MG63 (cell line): ENCODE results near the gene SCNN1G. TPM values are rescaled to one million over a fixed set of nuclear protein-coding genes. Genes with fewer than 3 reads are reported as not detected.
A peak's percentile ranks its signal among the peaks of the same experiment; 100 is the strongest.
"Not testable (repeated sequence)": the region's sequence is repeated elsewhere in the genome, so short reads cannot be mapped to it uniquely, and the experiment has no call there.

Experiments
- DNase-seq: peaks from one replicate; pipeline ENCODE4 v3.0.0-alpha.2; 2020
- H3K27me3 ChIP-seq: fragments of 250-450 bp; sonication (Bioruptor Pico); 2 replicates; pipeline ENCODE4 v1.5.1; 2020; ENCODE audit warnings: mild to moderate bottlenecking, moderate library complexity
- H3K36me3 ChIP-seq: fragments of 250-450 bp; sonication (Bioruptor Pico); 2 replicates; pipeline ENCODE4 v1.5.1; 2020; ENCODE audit warnings: mild to moderate bottlenecking, moderate library complexity
- H3K4me3 ChIP-seq: fragments of 250-450 bp; sonication (Bioruptor Pico); 2 replicates; pipeline ENCODE4 v1.5.1; 2020; ENCODE audit warnings: mild to moderate bottlenecking, moderate library complexity
- H3K9me3 ChIP-seq: fragments of 250-450 bp; sonication (Bioruptor Pico); 2 replicates; pipeline ENCODE4 v1.5.1; 2020; ENCODE audit warnings: mild to moderate bottlenecking, moderate library complexity
- total RNA-seq: library from RNA; depleted of rRNA; stranded (reverse); fragments of >200 nt; shearing (Covaris generic); gene quantifications from 2 replicates; pipeline ENCODE4 v1.2.3, GENCODE V29; 2014; ENCODE audit warnings: low replicate concordance

Gene SCNN1G
- total RNA-seq, 1 experiment from 2014 or later = not detected

DNA sequence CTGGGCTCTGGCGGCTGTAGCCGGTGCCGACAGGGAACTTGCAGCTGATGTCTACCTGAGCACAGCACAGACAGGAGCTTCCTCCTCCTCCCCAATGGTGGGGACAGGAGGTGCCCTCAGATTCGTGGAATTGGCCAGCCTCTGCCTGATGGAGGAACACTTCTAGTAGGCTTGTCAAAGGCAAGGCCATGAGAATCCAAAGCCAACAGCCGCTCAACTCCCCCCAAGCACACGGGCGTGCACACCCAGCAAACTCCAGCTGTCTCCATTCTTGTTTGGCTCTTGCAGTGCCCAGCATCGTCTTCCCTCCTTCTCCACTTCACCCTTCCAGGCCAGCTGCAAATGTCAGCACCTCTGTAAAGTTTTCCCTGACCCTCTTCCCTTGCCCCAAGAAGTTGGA, 35.1 kb downstream of the SCNN1G start:
- no peaks in the 10 kb centered on the region for H3K36me3 ChIP-seq
- 0 out of 2 replicates have a peak, but pooled peaks cover 2% of the 10 kb centered on the region for H3K27me3 ChIP-seq
- H3K9me3 ChIP-seq = no peaks in the 10 kb centered on the region
- no peak for DNase-seq
- no peak overlapping the region for H3K4me3 ChIP-seq

DNA sequence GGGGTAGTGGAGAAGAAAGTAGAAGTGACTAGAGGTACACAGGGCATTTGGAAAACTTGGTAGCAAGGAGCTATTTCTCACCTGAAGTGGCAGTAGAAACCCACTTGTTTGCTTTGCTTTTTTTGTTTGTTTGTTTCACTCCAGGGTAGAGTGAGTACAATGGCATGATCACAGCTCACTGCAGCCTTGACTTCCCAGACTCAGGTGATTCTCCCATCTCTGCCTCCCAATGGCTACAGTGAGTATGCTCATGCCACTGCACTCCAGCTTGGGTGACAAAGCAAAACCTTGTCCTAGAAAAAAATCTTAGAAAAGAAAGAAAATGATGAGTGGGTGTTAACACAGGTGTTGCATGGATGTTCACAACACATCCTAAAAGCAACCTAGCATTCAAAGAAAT, 40.4 kb downstream of the SCNN1G start:
- H3K36me3 ChIP-seq = no peaks in the 10 kb centered on the region
- no peak for DNase-seq
- no peaks in the 10 kb centered on the region for H3K9me3 ChIP-seq
- no peak overlapping the region for H3K4me3 ChIP-seq
- H3K27me3 ChIP-seq = 0 out of 2 replicates have a peak, but pooled peaks cover 2% of the 10 kb centered on the region

DNA sequence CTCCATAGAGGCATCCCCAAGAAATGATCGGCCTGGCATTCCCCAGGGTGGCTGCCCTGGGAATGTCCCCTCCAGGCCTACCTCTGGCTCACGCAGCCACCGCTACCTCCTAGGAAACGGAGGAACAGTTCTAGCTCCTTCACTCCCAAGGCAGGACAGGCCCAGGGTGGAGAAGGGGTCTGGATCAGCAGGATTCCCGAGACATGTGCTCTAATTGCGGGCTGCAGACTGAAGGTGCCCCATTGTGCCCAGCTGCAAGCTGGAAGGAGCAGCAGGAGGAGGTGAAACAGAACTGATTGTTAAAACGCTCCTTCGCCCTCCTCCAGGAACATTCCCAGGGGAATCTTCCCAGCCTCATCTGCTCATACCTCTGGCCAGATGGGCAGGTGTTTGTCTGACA, 40.8 kb downstream of the SCNN1G start:
- H3K4me3 ChIP-seq = no peak overlapping the region
- 0 out of 2 replicates have a peak, but pooled peaks cover 2% of the 10 kb centered on the region for H3K27me3 ChIP-seq
- H3K9me3 ChIP-seq = no peaks in the 10 kb centered on the region
- no peaks in the 10 kb centered on the region for H3K36me3 ChIP-seq
- no peak for DNase-seq

GRCh38 chr16:23225109-23225508, 42.6 kb downstream of the SCNN1G start:
- no peak for DNase-seq
- H3K9me3 ChIP-seq = no peaks in the 10 kb centered on the region
- 0 out of 2 replicates have a peak, but pooled peaks cover 2% of the 10 kb centered on the region for H3K27me3 ChIP-seq
- H3K36me3 ChIP-seq = no peaks in the 10 kb centered on the region
- no peak overlapping the region for H3K4me3 ChIP-seq

DNA sequence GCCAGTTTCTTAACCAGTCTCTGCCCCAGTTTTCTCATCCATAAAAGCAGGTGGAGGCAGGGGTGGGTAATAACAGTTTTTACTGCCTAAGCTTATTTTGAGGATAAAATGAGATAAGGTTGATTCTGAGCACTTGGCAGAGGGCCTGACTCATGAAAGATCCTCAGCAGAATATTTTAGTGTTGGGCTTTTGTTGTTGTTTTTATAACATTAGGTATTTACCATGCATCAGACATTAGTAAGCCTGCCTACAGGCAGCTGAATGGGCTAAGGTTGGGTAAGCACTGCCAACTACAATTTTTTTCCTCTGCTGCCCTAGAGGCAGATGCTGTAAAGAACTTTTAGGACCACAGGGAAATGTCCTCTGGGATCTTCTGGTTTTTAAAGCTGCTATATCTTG, 43.1 kb downstream of the SCNN1G start:
- Histone ChIP-seq H3K9me3 (no peaks in the 10 kb centered on the region), H3K27me3 (no peaks in the 10 kb centered on the region), H3K4me3 (no peak overlapping the region), H3K36me3 (no peaks in the 10 kb centered on the region)
- DNase-seq = peak; percentile 44

DNA sequence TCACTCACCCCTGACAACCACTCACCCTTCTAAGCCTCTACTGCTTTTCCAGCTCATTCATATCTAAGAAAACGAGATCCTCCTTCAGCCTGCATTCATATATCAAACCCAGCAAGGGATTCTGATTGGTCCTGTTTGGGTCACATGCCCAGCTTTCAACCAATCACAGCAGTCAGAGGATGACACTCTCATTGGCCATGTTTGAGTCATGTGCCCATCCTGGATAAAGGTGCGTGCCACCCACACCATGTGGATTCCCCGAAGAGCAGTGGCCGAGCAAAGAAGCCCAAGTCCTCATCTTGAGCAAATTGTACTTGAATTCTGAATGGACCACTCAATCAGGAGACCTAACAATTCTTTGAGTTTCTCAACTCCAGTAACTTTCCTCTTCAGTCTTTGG, 45.0 kb downstream of the SCNN1G start:
- no peaks in the 10 kb centered on the region for H3K27me3 ChIP-seq
- DNase-seq = no peak
- no peak overlapping the region for H3K4me3 ChIP-seq
- H3K36me3 ChIP-seq = no peaks in the 10 kb centered on the region
- no peaks in the 10 kb centered on the region for H3K9me3 ChIP-seq

DNA sequence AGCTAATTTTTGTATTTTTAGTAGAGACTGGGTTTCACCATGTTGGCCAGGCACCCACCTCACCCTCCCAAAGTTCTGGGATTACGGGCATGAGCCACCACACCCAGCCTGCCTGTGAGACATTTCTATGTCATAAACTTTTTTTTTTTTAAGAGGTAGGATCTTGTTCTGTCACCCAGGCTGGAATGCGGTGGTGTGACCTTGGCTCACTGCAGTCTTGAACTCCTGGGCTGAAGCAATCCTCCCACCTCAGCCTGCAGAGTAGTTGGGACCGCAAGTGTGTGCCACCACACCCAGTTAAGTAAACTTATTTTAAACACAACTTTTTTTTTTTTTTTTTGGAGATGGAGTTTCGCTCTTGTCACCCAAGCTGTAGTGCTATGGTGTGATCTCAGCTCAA, 47.2 kb downstream of the SCNN1G start:
- Histone ChIP-seq H3K36me3 (no peaks in the 10 kb centered on the region), H3K27me3 (no peaks in the 10 kb centered on the region), H3K9me3 (no peaks in the 10 kb centered on the region), H3K4me3 (no peak overlapping the region)
- no peak for DNase-seq

DNA sequence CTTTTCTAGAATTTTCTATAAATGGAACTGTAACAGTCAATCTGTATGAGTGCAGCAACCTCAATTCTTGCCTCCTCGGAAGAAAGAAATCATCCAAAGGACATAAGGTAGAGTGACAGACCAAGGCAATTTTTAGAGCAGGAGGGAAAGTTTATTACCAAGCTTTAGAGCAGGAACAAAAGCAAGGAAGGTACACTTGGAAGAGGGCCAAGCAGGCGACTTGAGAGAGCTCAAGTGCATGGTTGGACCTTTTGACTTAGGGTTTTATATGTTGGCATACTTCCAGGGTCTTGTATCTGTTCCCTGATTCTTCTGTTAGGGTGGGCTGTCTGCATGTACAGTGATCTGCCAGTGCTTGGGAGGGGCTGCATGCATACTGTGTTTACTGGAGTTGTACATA, 50.3 kb downstream of the SCNN1G start:
- no peaks in the 10 kb centered on the region for H3K9me3 ChIP-seq
- no peaks in the 10 kb centered on the region for H3K27me3 ChIP-seq
- DNase-seq = no peak
- H3K36me3 ChIP-seq = no peaks in the 10 kb centered on the region
- no peak overlapping the region for H3K4me3 ChIP-seq

DNA sequence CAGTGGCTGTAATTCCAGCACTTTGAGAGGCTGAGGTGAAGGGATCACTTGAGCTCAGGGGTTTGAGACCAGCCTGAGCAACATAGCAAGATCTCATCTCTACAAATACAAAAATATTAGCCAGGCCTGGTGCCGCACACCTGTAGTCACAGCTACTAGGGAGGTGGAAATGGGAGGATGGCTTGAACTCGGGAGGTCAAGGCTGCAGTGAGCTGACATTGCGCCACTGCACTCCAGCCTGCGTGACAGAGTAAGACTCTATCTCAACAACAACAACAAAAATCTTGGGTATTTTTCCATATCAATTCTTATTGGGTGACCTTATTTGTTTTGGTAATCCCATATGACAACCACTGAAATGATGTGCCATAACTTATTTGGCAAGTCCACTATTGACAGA, 52.6 kb downstream of the SCNN1G start:
- no peaks in the 10 kb centered on the region for H3K9me3 ChIP-seq
- H3K27me3 ChIP-seq = peaks cover 2% of the 10 kb centered on the region; the same call in 1 of the 2 replicates
- no peaks in the 10 kb centered on the region for H3K36me3 ChIP-seq
- no peak overlapping the region for H3K4me3 ChIP-seq
- DNase-seq = no peak

DNA sequence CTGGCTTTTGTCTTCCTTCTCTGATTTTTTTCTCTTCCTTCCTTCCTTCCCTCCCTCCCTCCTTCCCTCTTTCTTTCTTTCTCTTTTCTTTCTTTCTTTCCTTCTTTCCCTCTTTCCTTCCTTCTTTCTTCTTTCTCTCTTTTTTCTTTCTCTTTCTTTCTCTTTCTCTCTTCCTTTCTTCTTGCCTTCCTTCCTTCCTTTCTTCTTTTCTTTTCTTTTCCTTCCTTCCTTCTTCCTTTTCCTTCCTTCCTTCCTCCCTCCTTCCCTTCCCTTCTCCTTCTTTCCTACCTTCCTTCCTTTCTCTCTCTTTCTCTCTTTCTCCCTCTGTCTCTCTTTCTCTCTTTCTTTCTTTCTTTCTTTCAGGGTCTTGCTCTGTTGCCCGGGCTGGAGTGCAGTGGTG, 54.4 kb downstream of the SCNN1G start:
- H3K27me3 ChIP-seq = peaks cover 2% of the 10 kb centered on the region; the same call in 1 of the 2 replicates
- H3K4me3 ChIP-seq = no peak overlapping the region
- no peaks in the 10 kb centered on the region for H3K36me3 ChIP-seq
- no peak for DNase-seq
- no peaks in the 10 kb centered on the region for H3K9me3 ChIP-seq

- H3K4me3 ChIP-seq = no peak overlapping the region
- no peak for DNase-seq
- H3K9me3 ChIP-seq = no peaks in the 10 kb centered on the region
- no peaks in the 10 kb centered on the region for H3K36me3 ChIP-seq
- peaks cover 2% of the 10 kb centered on the region; the same call in 1 of the 2 replicates for H3K27me3 ChIP-seq
Observed at GRCh38 chr16:23240994-23241393, 58.4 kb downstream of the SCNN1G start.

- no peaks in the 10 kb centered on the region for H3K36me3 ChIP-seq
- H3K9me3 ChIP-seq = no peaks in the 10 kb centered on the region
- no peaks in the 10 kb centered on the region for H3K27me3 ChIP-seq
- DNase-seq = no peak
- H3K4me3 ChIP-seq = no peak overlapping the region
Observed at GRCh38 chr16:23244122-23244521, 61.6 kb downstream of the SCNN1G start.

GRCh38 chr16:23245268-23245667, 62.7 kb downstream of the SCNN1G start:
- Histone ChIP-seq H3K9me3 (peaks cover 5% of the 10 kb centered on the region; the same call in 1 of the 2 replicates), H3K27me3 (no peaks in the 10 kb centered on the region), H3K36me3 (no peaks in the 10 kb centered on the region), H3K4me3 (no peak overlapping the region)
- no peak for DNase-seq

DNA sequence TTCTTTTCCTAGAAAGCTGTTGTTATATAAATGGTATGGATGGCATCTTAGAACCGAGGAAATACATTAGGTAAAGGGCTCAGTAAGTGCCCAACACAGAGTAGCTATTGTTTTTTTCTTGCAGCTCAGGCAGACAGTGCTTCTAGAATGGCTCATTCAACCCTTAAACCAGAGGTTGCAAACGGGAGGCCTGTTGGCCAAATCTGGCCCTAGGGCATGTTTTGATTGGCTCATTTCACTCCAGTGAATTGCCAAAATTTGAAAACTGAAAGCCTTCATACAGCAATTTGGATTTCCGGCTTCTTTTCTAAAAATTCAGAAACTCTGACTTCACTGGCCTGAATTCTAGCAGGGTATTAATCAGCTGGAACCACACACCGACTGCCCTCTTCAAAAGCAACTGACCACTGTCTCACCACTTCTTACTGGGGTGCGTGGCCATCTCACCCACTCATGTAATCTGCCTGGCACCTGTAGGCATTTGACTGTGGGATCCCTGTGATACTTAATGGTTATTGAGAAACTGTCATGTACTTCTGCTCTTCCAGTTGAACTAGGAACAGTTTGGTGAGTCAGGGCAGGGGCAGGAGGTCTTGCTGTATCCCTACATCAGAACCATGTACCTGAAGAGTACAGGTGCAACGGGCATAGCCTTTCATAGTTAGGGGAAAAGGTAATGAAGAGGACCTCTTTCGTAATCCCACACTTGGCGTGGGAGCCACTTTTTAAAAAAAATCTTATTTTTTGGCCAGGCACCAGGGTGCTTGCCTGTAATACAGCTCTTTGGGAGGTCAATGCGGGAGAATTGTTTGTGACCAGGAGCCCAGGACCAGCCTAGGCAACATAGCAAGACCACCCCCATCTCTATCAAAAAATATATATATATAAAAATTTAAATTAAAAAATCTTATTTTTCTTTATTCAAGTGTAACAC, 66.0 kb downstream of the SCNN1G start:
- peaks cover 5% of the 10 kb centered on the region; the same call in 1 of the 2 replicates for H3K9me3 ChIP-seq
- DNase-seq = peak; percentile 75
- H3K36me3 ChIP-seq = no peaks in the 10 kb centered on the region
- no peaks in the 10 kb centered on the region for H3K27me3 ChIP-seq
- H3K4me3 ChIP-seq = no peak overlapping the region

DNA sequence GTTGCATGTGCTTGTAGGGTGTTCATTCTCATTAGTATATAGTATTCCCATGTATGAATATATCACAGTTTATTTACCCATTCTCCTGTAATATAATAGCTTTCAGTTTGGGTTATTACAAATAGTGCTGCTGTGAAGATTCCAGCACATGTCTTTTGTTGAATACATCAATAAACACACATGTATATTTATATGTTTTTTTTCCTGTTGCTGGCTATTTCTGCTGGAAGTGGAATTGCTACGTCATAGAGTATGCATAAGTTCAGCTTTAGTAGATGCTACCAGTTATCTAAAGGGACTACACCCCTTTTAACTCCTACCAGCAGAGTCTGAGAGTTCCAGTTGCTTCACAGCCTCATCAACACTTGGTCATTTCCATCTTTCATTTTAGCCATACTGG, 67.3 kb downstream of the SCNN1G start:
- DNase-seq = no peak
- H3K27me3 ChIP-seq = no peaks in the 10 kb centered on the region

GRCh38 chr16:23252310-23252709, 69.8 kb downstream of the SCNN1G start:
- DNase-seq = no peak
- Histone ChIP-seq H3K27me3 (no peaks in the 10 kb centered on the region), H3K9me3 (peaks cover 5% of the 10 kb centered on the region; the same call in 1 of the 2 replicates), H3K4me3 (no peak overlapping the region), H3K36me3 (no peaks in the 10 kb centered on the region)

More for the DNA sequence above, 67.3 kb downstream of the SCNN1G start:
- H3K9me3 ChIP-seq = peaks cover 5% of the 10 kb centered on the region; the same call in 1 of the 2 replicates
- no peaks in the 10 kb centered on the region for H3K36me3 ChIP-seq
- no peak overlapping the region for H3K4me3 ChIP-seq

GRCh38 chr16:23253650-23254049, 71.1 kb downstream of the SCNN1G start:
- not testable (repeated sequence) for H3K27me3 ChIP-seq, H3K36me3 ChIP-seq, H3K4me3 ChIP-seq, DNase-seq, H3K9me3 ChIP-seq

- Histone ChIP-seq H3K4me3 (no peak overlapping the region), H3K36me3 (no peaks in the 10 kb centered on the region), H3K9me3 (peaks cover 5% of the 10 kb centered on the region; the same call in 1 of the 2 replicates), H3K27me3 (no peaks in the 10 kb centered on the region)
- peak; percentile 39 for DNase-seq
Observed at GRCh38 chr16:23254338-23254737, 71.8 kb downstream of the SCNN1G start.
